HG03378 (cell line): ENCODE data around the gene VPS39.

Experiments used
- ATAC-seq: cut with Tn5 transposase; IDR thresholded peaks from one replicate; pipeline ENCODE4 v1.9.1; 2021; ENCODE audit warnings: mild to moderate bottlenecking, moderate library complexity; ENCODE audit not compliant: unreplicated experiment

Gene VPS39

GRCh38 chr15:42131006-42131405, 77.1 kb downstream of the VPS39 start:
- ATAC-seq: no peak

- ATAC-seq: no peak
Observed at GRCh38 chr15:42130246-42130986, 77.7 kb downstream of the VPS39 start.

- no peak for ATAC-seq
Observed at GRCh38 chr15:42129364-42129763, 78.7 kb downstream of the VPS39 start.

GRCh38 chr15:42128476-42128875, 79.6 kb downstream of the VPS39 start:
- ATAC-seq: no peak

GRCh38 chr15:42123546-42123945, 84.6 kb downstream of the VPS39 start:
- no peak for ATAC-seq

- ATAC-seq: no peak
Observed at GRCh38 chr15:42121682-42122081, 86.4 kb downstream of the VPS39 start.

- ATAC-seq: no peak
Observed at GRCh38 chr15:42121021-42121420, 87.1 kb downstream of the VPS39 start.

GRCh38 chr15:42120285-42120684, 87.8 kb downstream of the VPS39 start:
- no peak for ATAC-seq

GRCh38 chr15:42119446-42119760, 88.7 kb downstream of the VPS39 start:
- no peak for ATAC-seq

GRCh38 chr15:42118650-42119445, 89.3 kb downstream of the VPS39 start:
- ATAC-seq: no peak

GRCh38 chr15:42111924-42112323, 96.2 kb downstream of the VPS39 start:
- no peak for ATAC-seq

- ATAC-seq: no peak
Observed at GRCh38 chr15:42110367-42110766, 97.7 kb downstream of the VPS39 start.

GRCh38 chr15:42108806-42109205, 99.3 kb downstream of the VPS39 start:
- no peak for ATAC-seq
